HG03565 (cell line): Measurements from ENCODE around the gene CCL3.
A peak's percentile ranks its signal among the peaks of the same experiment; 100 is the strongest.
"Not testable (repeated sequence)": the region's sequence is repeated elsewhere in the genome, so short reads cannot be mapped to it uniquely, and the experiment has no call there.

ENCODE experiments used
- ATAC-seq: cut with Tn5 transposase; IDR thresholded peaks from one replicate; pipeline ENCODE4 v1.9.1; 2021; ENCODE audit warnings: mild to moderate bottlenecking, moderate library complexity; ENCODE audit not compliant: unreplicated experiment

The CCL3 gene

GRCh38 chr17:36117505-36118382, 27.8 kb upstream of the CCL3 start:
- no peak for ATAC-seq

GRCh38 chr17:36115649-36115977, 25.7 kb upstream of the CCL3 start:
- ATAC-seq = not testable (repeated sequence)

GRCh38 chr17:36114971-36115648, 25.2 kb upstream of the CCL3 start:
- not testable (repeated sequence) for ATAC-seq

- ATAC-seq = not testable (repeated sequence)
Observed at GRCh38 chr17:36113131-36113530, 23.2 kb upstream of the CCL3 start.

- ATAC-seq = no peak
Observed at GRCh38 chr17:36112572-36112971, 22.6 kb upstream of the CCL3 start.

- ATAC-seq = no peak
Observed at GRCh38 chr17:36111068-36111490, 21.1 kb upstream of the CCL3 start.

- not testable (repeated sequence) for ATAC-seq
Observed at GRCh38 chr17:36108265-36108664, 18.3 kb upstream of the CCL3 start.

GRCh38 chr17:36107660-36108059, 17.7 kb upstream of the CCL3 start:
- no peak for ATAC-seq

DNA sequence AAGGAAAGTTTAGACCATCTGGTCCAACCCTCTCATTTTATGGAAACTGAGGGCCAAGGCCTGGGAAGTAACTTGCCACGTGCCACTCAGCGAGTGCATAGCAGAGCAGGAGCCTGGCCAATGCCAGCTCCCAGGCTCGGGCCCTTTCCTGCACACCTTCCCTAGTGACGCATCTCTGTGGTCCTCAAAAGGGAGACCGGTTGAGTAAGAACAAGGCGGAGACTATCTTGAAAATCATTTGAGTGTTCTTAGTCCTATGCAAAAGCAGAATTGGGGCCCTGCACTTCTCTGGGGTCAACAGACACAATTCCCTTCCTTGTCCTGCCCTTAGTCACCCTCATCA, 16.5 kb upstream of the CCL3 start:
- no peak for ATAC-seq

DNA sequence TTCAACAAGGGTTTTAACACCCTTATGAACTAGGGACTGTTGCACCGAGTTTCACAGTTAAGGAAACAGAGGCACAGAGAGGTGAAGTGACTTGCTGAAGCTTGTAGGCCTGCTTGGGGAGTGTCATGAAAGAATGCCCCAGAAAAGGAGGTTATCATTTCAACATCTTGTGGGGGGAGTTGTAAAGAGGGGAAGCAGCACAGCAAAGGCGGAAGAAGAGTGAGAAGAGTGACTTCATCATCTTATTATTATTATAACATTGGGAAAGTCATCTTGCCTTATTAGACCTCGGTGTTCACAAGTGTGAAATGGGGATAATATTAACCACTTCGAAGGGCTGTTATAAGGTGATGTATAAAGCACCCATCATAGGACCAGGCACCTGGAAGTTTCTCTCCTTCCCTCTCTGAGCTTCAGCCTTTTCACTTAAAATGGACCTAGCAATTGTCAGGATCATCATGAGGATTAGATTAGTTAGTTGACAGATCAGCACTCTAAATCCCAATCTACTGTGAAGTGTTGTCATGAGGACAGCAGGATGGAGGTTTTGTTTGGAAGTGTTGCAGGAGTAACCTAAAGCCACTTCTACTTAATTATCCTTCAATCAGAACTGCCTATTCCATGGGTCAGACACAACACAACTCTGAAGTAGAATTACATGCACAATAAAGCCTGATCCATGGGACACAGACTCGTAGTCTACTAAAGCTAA, 16.0 kb upstream of the CCL3 start:
- ATAC-seq = no peak

- ATAC-seq = no peak
Observed at GRCh38 chr17:36104701-36105181, 14.8 kb upstream of the CCL3 start.

GRCh38 chr17:36104246-36104645, 14.3 kb upstream of the CCL3 start:
- not testable (repeated sequence) for ATAC-seq

- peak; percentile 79 for ATAC-seq
Observed at GRCh38 chr17:36103401-36103975, 13.5 kb upstream of the CCL3 start, which contains the start of gene CCL4. TSS of gene CCL4 (plus strand) at chr17:36103827. CDS start at chr17:36103906, 79 bp downstream.

DNA sequence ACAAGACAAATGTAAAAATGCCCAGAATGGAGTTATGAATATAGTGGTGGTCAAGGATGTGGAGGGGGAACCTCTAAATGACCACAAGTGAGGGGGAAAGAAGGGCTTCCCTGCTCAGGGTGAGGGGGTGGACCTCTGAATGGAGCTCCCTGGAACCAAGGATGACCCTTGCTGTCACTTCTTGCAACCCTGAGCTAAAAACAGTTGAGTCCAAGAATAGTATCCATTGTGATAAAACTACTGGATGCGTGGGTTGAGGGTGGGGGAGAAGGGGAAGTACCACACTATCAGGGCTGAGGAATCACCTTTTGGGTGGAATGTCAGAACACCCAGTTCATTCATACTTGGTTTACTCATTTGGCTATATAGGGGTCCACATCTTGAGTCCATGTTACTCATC, 9.1 kb upstream of the CCL3 start:
- not testable (repeated sequence) for ATAC-seq

GRCh38 chr17:36095992-36096391, 6.0 kb upstream of the CCL3 start:
- no peak for ATAC-seq

DNA sequence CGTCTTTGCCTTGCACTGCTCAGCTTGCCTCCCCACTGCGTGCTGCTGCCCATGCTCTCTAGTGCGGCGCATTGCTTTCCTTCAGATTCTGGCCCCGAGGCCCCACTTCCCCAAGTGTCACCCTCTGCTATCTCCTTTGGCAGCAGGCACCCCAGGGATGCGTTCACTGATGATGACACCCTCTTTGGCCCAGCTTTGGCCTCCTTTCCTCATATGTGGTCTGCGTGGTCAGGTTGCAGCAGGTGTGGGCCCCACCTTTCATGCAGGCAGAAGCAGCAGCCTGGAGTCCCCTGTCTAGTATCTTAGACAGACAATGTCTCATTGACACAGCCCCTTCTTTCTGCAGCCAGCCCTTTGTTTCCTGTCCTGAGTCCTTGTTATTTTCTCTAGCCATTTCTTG, 4.8 kb upstream of the CCL3 start:
- no peak for ATAC-seq

DNA sequence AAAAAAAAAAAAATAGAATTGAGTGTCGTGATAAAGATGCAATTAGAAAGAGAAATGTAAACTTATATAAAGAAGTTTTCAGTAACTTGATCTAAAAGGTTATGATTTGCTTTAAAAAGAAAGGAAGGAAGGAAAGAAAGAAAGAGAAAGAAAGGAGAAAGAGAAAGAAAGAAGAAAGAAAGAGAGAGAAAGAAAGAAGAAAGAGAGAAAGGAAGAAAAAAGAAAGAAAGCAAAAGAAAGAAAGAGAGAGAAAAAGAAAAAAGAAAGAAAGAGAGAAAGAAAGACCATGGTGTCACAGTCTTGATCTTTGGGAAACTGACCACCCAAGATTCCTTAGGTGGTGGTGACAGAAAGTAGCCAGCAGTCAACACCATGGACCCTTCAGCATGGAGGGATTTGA, 4.3 kb upstream of the CCL3 start:
- ATAC-seq = no peak

GRCh38 chr17:36092715-36093114, 2.8 kb upstream of the CCL3 start:
- ATAC-seq = not testable (repeated sequence)

DNA sequence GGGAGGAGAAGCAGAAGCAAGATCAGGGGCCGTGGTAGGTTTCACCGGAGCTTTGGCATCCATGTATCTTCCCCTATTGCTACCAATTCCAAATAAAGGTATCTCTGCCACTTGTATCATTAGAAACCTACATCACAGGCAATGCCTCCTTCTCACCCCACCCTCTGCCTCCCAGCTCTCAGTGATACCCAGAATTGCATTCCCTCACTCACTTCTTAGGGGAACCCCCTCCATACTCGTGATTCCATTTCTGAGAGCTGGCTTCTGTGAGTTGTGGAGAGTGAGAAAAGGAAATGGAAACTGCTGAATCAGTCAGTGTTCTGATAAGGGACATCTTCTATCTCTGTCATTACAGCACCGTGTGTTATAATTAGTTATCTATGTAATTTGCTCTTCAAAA, 2.3 kb upstream of the CCL3 start:
- no peak for ATAC-seq

DNA sequence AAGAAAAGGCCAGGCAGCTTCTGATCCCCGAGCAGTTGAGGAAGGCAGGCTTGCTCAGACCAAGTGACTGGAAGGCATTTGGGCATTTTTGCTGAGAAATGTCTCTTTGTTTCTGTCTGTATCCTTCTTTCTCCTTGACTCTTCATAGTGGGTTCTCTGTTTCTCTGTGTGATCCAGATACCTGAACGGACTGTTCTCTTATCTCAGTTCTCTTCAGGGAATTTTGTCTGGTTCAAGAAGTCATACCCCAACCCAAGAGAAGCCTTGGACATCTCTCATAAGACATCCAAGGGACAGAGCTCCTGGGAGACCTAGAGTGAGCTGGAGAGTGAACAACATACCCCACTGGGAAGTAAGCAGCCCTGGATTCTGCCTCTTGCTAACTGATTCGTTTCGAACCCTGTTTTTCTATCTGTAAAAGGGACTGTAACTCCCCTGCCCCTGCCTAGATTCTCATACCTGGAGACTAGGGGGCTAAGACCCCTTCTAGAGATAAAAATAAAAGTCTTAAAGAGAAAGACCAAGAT, 541 bp downstream of the CCL3 start:
- no peak for ATAC-seq
